Esophagus muscularis mucosa (tissue), 4 donors: Measurements from ENCODE around the gene ZBTB46. TPM values are rescaled to one million over a fixed set of nuclear protein-coding genes. Genes with fewer than 3 reads are reported as not detected.

ENCODE experiments used
- DNase-seq: peaks from one replicate; pipeline ENCODE4 v3.0.0-alpha.2; 2017; ENCODE audit errors: extremely low spot score
- H3K27ac ChIP-seq, 4 donors: fragments of 200-600 bp; sonication (generic); replicated peaks in 1 of 4; 1 replicate in 3 of 4; 2 replicates in 1 of 4; pipeline ENCODE4 v1.5.1; 2016 to 2019; ENCODE audit warnings: mild to moderate bottlenecking in 1 of 4
- H3K27me3 ChIP-seq, 4 donors: fragments of 200-600 bp; sonication (generic); one replicate each; pipeline versions ENCODE4 v1.5.1 to v1.6.0; 2016 to 2019
- H3K36me3 ChIP-seq, 4 donors: fragments of 200-600 bp; sonication (generic); one replicate each; pipeline ENCODE4 v1.5.1; 2016 to 2019
- H3K4me1 ChIP-seq, 4 donors: fragments of 200-600 bp; sonication (generic); one replicate each; pipeline ENCODE4 v1.5.1; 2016 to 2019
- H3K4me3 ChIP-seq, 4 donors: fragments of 200-600 bp; sonication (generic); 1 replicate in 2 of 4; 2 replicates in 2 of 4; pipeline ENCODE4 v1.5.1; 2016 to 2019; ENCODE audit warnings: mild to moderate bottlenecking in 4 of 4, moderate library complexity in 1 of 4
- H3K9me3 ChIP-seq, 4 donors: fragments of 200-600 bp; sonication (generic); 1 replicate in 3 of 4; 2 replicates in 1 of 4; pipeline ENCODE4 v1.5.1; 2016 to 2019
- EP300 ChIP-seq: sonication (generic); formaldehyde crosslinking; IDR thresholded peaks from one replicate; pipeline ENCODE4 v1.6.1; 2017; ENCODE audit warnings: antibody characterized with exemption
- POLR2A ChIP-seq: fragments of 450-650 bp; IDR thresholded peaks from one replicate; pipeline ENCODE4 v1.6.1; 2017; ENCODE audit warnings: antibody characterized with exemption, moderate library complexity, mild to moderate bottlenecking, low read depth
- POLR2AphosphoS5 ChIP-seq, 2 donors: sonication (generic); formaldehyde crosslinking; IDR thresholded peaks; one replicate each; pipeline ENCODE4 v1.6.1; 2017; ENCODE audit warnings: antibody characterized with exemption in 2 of 2
- WGBS: methylation state at CpG from one replicate; pipeline ENCODE4 v1.1.5; 2018; 5-methylcytosine and 5-hydroxymethylcytosine counted together
- intact Hi-C: fragments of 100-400 bp; cut with DNase I; formaldehyde crosslinking; loops from one replicate; pipeline ENCODE4 v1.15.1; 2023
- total RNA-seq, 4 donors: library from RNA; depleted of rRNA; stranded (reverse); fragments of >200 nt; gene quantifications; one replicate each; pipeline versions ENCODE4 v1.1.0 to v1.2.1, GENCODE V29; 2016
- TF ChIP-seq, protein P1 (sequence below), 3 experiments: fragments of 200-600 bp in 2 of 3; fragments of 450-650 bp in 1 of 3; sonication (generic) in 2 of 3; IDR thresholded peaks; one replicate each; pipeline ENCODE4 v1.5.1; 2017 to 2019; ENCODE audit warnings: antibody characterized with exemption in 3 of 3, mild to moderate bottlenecking in 2 of 3, moderate library complexity in 1 of 3

Gene ZBTB46
- total RNA-seq, 4 donors from 2014 or later = 9.6 to 22.8 (median 13.8) TPM

DNA sequence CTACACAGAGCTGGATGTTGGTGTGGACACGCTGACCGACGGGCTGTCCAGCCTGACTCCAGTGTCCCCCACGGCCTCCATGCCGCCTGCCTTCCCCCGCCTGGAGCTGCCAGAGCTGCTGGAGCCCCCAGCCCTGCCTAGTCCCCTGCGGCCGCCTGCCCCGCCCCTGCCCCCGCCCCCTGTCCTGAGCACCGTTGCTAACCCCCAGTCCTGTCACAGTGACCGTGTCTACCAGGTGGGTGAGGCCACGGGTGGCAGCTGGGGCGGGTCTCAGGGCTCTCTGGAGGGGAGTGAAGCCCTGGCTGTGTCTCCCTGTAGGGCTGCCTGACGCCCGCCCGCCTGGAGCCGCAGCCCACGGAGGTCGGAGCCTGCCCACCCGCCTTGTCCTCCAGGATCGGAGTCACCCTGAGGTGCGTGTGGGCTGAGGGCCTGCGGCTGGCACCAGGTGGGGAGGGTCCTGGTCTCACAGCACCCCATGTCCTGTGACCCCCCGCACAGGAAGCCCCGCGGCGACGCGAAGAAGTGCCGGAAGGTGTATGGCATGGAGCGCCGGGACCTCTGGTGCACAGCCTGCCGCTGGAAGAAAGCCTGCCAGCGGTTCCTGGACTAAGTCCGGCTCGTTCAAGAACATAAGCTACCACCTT lies 88.6 kb downstream of the ZBTB46 start:
- peak overlapping the region; percentile 89 to 99 (median 96) for H3K27ac ChIP-seq
- WGBS = 84% methylated on average over 20 of the region's 37 CpGs
- no peak for TF ChIP-seq EP300
- TF ChIP-seq POLR2AphosphoS5 (IDR thresholded peaks at IDR 0.05) = no peak
- TF ChIP-seq, protein P1, sequence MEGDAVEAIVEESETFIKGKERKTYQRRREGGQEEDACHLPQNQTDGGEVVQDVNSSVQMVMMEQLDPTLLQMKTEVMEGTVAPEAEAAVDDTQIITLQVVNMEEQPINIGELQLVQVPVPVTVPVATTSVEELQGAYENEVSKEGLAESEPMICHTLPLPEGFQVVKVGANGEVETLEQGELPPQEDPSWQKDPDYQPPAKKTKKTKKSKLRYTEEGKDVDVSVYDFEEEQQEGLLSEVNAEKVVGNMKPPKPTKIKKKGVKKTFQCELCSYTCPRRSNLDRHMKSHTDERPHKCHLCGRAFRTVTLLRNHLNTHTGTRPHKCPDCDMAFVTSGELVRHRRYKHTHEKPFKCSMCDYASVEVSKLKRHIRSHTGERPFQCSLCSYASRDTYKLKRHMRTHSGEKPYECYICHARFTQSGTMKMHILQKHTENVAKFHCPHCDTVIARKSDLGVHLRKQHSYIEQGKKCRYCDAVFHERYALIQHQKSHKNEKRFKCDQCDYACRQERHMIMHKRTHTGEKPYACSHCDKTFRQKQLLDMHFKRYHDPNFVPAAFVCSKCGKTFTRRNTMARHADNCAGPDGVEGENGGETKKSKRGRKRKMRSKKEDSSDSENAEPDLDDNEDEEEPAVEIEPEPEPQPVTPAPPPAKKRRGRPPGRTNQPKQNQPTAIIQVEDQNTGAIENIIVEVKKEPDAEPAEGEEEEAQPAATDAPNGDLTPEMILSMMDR (IDR thresholded peaks at IDR 0.05) = no peak
- TF ChIP-seq POLR2A = no peak
- intact Hi-C loops = no loop called here
- H3K36me3 ChIP-seq = peaks cover 12 to 52% (median 43%) of the 10 kb centered on the region in 4 donors
- H3K4me1 ChIP-seq = peaks cover 35 to 49% (median 46%) of the 10 kb centered on the region in 4 donors
- DNase-seq = no peak
- H3K9me3 ChIP-seq = no peaks in the 10 kb centered on the region
- no peaks in the 10 kb centered on the region for H3K27me3 ChIP-seq
- H3K4me3 ChIP-seq = no peak overlapping the region

GRCh38 chr20:63741676-63742380 lies 89.2 kb downstream of the ZBTB46 start:
- Histone ChIP-seq H3K9me3 (no peaks in the 10 kb centered on the region), H3K4me3 (peak overlapping the region in 3 of 4 donors; percentile 74 to 79 (median 77)), H3K27me3 (no peaks in the 10 kb centered on the region), H3K36me3 (peaks cover 12 to 50% (median 42%) of the 10 kb centered on the region in 4 donors), H3K27ac (peak overlapping the region; percentile 89 to 99 (median 96)), H3K4me1 (peaks cover 39 to 56% (median 51%) of the 10 kb centered on the region in 4 donors)
- WGBS = 79% methylated on average over 24 of the region's 30 CpGs
- no peak for TF ChIP-seq EP300
- TF ChIP-seq, protein P1 (IDR thresholded peaks at IDR 0.05) = no peak
- TF ChIP-seq POLR2AphosphoS5 (IDR thresholded peaks at IDR 0.05) = no peak
- TF ChIP-seq POLR2A = no peak
- intact Hi-C loops = no loop called here
- no peak for DNase-seq

GRCh38 chr20:63741354-63741675 lies 89.7 kb downstream of the ZBTB46 start:
- Histone ChIP-seq H3K4me3 (peak overlapping the region; percentile 74 to 87 (median 78)), H3K4me1 (peaks cover 39 to 60% (median 53%) of the 10 kb centered on the region in 4 donors), H3K27ac (peak overlapping the region; percentile 89 to 99 (median 96)), H3K27me3 (no peaks in the 10 kb centered on the region), H3K9me3 (no peaks in the 10 kb centered on the region), H3K36me3 (peaks cover 12 to 48% (median 40%) of the 10 kb centered on the region in 4 donors)
- intact Hi-C loops = no loop called here
- TF ChIP-seq POLR2A (no peak), EP300 (no peak), POLR2AphosphoS5 (IDR thresholded peaks at IDR 0.05) (no peak)
- TF ChIP-seq, protein P1 (IDR thresholded peaks at IDR 0.05) = no peak
- 25% methylated on average over 5 of the region's 6 CpGs for WGBS
- no peak for DNase-seq

DNA sequence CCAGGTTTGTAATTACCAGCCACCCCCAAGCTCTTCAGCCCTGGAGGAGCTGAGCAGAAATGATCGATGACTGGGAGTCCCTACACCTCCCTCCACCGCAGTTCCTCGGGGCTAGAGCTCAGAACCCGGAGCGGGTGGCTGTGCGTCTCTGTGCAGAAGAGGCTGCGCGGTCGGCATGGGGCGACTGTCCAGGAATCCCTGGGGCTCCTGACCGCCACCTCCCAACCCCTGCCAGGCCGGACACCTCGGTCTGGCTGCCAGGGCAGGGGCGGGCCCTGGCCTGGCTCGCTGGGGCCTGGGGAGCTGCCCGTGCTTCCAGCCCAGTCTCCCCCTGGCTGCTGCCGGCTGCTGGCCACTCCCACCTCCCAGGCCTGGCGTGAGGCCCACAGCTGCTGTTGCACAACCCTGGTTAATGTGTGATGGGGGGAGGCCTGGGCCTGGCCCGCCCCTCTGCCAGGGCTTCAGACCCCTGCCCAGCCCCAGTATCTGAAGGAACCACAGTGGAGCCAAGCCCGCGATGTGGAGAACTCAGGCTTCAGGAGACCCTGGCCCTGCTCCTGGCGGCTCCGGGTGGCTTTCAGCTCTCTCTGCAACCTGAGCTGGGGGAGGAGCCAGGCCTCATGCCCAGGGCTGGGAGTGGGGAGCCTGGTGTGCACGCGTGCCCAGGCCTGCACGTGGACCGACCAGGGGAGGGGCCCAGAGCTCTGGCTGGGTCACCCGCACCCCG lies 90.3 kb downstream of the ZBTB46 start:
- Histone ChIP-seq H3K36me3 (peaks cover 12 to 48% (median 39%) of the 10 kb centered on the region in 4 donors), H3K9me3 (no peaks in the 10 kb centered on the region), H3K4me1 (peaks cover 39 to 64% (median 53%) of the 10 kb centered on the region in 4 donors), H3K27me3 (no peaks in the 10 kb centered on the region), H3K27ac (peak overlapping the region; percentile 89 to 99 (median 96)), H3K4me3 (peak overlapping the region; percentile 74 to 87 (median 78))
- WGBS = 9% methylated on average over 10 of the region's 29 CpGs
- DNase-seq = peak; percentile 97
- no peak for TF ChIP-seq EP300
- no peak for TF ChIP-seq POLR2A
- TF ChIP-seq POLR2AphosphoS5 (IDR thresholded peaks at IDR 0.05) = peak; percentile 79 to 84
- TF ChIP-seq, protein P1 (IDR thresholded peaks at IDR 0.05) = peak; percentile 10 to 41 (median 31)
- intact Hi-C loops = no loop called here
